Osteoblast (primary cell): ENCODE results near the gene CFAP251. TPM values are rescaled to one million over a fixed set of nuclear protein-coding genes. Genes with fewer than 3 reads are reported as not detected.

ENCODE experiments used
- DNase-seq: peaks from one replicate; pipeline ENCODE4 v3.0.0; 2011; ENCODE audit warnings: low spot score, mixed read lengths; ENCODE audit not compliant: insufficient read length; ENCODE audit errors: missing footprints
- H2AFZ ChIP-seq: 2 replicates; pipeline ENCODE4 v1.6.0; 2011; ENCODE audit warnings: mild to moderate bottlenecking, low read length
- H3K27ac ChIP-seq: 2 replicates; pipeline ENCODE4 v1.5.1; 2011; ENCODE audit warnings: mild to moderate bottlenecking, low read depth, low read length, moderate library complexity
- H3K27me3 ChIP-seq: 2 replicates; pipeline ENCODE4 v1.6.0; 2012; ENCODE audit warnings: mild to moderate bottlenecking, control low read depth, inconsistent platforms, low read length, moderate library complexity; ENCODE audit not compliant: insufficient read depth
- H3K36me3 ChIP-seq: 2 replicates; pipeline ENCODE4 v1.5.1; 2011; ENCODE audit warnings: mild to moderate bottlenecking, low read length, control low read depth, moderate library complexity; ENCODE audit not compliant: insufficient read depth
- H3K4me1 ChIP-seq: 2 replicates; pipeline ENCODE4 v1.5.1; 2011; ENCODE audit warnings: mild to moderate bottlenecking, low read length, control low read depth, moderate library complexity; ENCODE audit not compliant: insufficient read depth
- H3K4me2 ChIP-seq: 2 replicates; pipeline ENCODE4 v1.6.0; 2011; ENCODE audit warnings: mild to moderate bottlenecking, low read length; ENCODE audit not compliant: insufficient read depth
- H3K4me3 ChIP-seq: fragments of 200-600 bp; sonication (generic); 3 replicates; pipeline ENCODE4 v1.5.1; 2012; ENCODE audit warnings: mild to moderate bottlenecking, low read length, inconsistent platforms; ENCODE audit not compliant: insufficient read depth
- H3K79me2 ChIP-seq: 2 replicates; pipeline ENCODE4 v1.6.0; 2012; ENCODE audit warnings: mild to moderate bottlenecking, low read length, control low read depth, inconsistent platforms; ENCODE audit not compliant: insufficient read depth
- H3K9me3 ChIP-seq: 2 replicates; pipeline ENCODE4 v1.5.1; 2011; ENCODE audit warnings: low read depth, low read length, control low read depth
- H4K20me1 ChIP-seq: 2 replicates; pipeline ENCODE4 v1.6.0; 2012; ENCODE audit warnings: mild to moderate bottlenecking, low read length, control low read depth; ENCODE audit not compliant: insufficient read depth
- CTCF ChIP-seq: IDR thresholded peaks from 2 replicates; pipeline ENCODE4 v1.5.1; 2011; ENCODE audit warnings: mild to moderate bottlenecking, low read depth, low read length, moderate library complexity; ENCODE audit errors: extremely low read depth
- total RNA-seq: library from RNA; depleted of rRNA; stranded (reverse); fragments of >200 nt; gene quantifications from 2 replicates; pipeline ENCODE4 v1.2.3, GENCODE V29; 2012

CFAP251 gene
- total RNA-seq, 1 donor, result 4.3 TPM

- Histone ChIP-seq H3K79me2 (peaks cover 11% of the 10 kb centered on the region), H3K36me3 (peaks cover 39% of the 10 kb centered on the region), H3K4me1 (peaks cover 24% of the 10 kb centered on the region), H3K27ac (peak overlapping the region; percentile 23), H2AFZ (no peak overlapping the region), H3K4me2 (no peak overlapping the region), H3K9me3 (no peaks in the 10 kb centered on the region), H4K20me1 (no peaks in the 10 kb centered on the region), H3K4me3 (no peak overlapping the region), H3K27me3 (no peaks in the 10 kb centered on the region)
- peak; percentile 40 for TF ChIP-seq CTCF
- peak; percentile 48 for DNase-seq
Measured at GRCh38 chr12:121916719-121917118, 1.7 kb upstream of the CFAP251 start.

- Histone ChIP-seq H3K27ac (peak overlapping the region; percentile 80), H3K79me2 (peaks cover 4% of the 10 kb centered on the region), H3K9me3 (no peaks in the 10 kb centered on the region), H3K36me3 (peaks cover 33% of the 10 kb centered on the region), H3K27me3 (no peaks in the 10 kb centered on the region), H3K4me3 (peak overlapping the region; percentile 79), H2AFZ (peak overlapping the region; percentile 72), H3K4me1 (peaks cover 27% of the 10 kb centered on the region), H4K20me1 (no peaks in the 10 kb centered on the region), H3K4me2 (peak overlapping the region; percentile 81)
- no peak for TF ChIP-seq CTCF
- DNase-seq, result peak; percentile 77
Measured at GRCh38 chr12:121918679-121919038, 267 bp downstream of the CFAP251 start.

GRCh38 chr12:121921066-121921465 is 2.7 kb downstream of the CFAP251 start:
- Histone ChIP-seq H4K20me1 (no peaks in the 10 kb centered on the region), H3K4me2 (no peak overlapping the region), H3K27ac (no peak overlapping the region), H3K4me1 (peaks cover 37% of the 10 kb centered on the region), H3K4me3 (no peak overlapping the region), H3K36me3 (peaks cover 22% of the 10 kb centered on the region), H3K27me3 (no peaks in the 10 kb centered on the region), H3K9me3 (no peaks in the 10 kb centered on the region), H3K79me2 (peaks cover 4% of the 10 kb centered on the region), H2AFZ (no peak overlapping the region)
- TF ChIP-seq CTCF, result no peak
- peak; percentile 58 for DNase-seq

GRCh38 chr12:121925358-121925695 is 6.9 kb downstream of the CFAP251 start:
- no peaks in the 10 kb centered on the region for H4K20me1 ChIP-seq
- DNase-seq, result peak; percentile 83
- H3K27me3 ChIP-seq, result no peaks in the 10 kb centered on the region
- H2AFZ ChIP-seq, result peak overlapping the region; percentile 3
- H3K4me1 ChIP-seq, result peaks cover 26% of the 10 kb centered on the region
- peaks cover 3% of the 10 kb centered on the region for H3K36me3 ChIP-seq
- peak overlapping the region; percentile 93 for H3K27ac ChIP-seq
- no peaks in the 10 kb centered on the region for H3K79me2 ChIP-seq
- no peak for TF ChIP-seq CTCF
- H3K4me2 ChIP-seq, result peak overlapping the region; percentile 60
- no peaks in the 10 kb centered on the region for H3K9me3 ChIP-seq
- H3K4me3 ChIP-seq, result peak overlapping the region; percentile 28
